Vagina (tissue), 2 donors: Measurements from ENCODE around the gene AGR2.

Experiments used
- CTCF ChIP-seq, 3 experiments: fragments of 450-650 bp in 2 of 3; fragments of 200-600 bp in 1 of 3; sonication (generic) in 1 of 3; IDR thresholded peaks; one replicate each; pipeline ENCODE4 v1.5.1; 2017 to 2019; ENCODE audit warnings: antibody characterized with exemption in 3 of 3, mild to moderate bottlenecking in 2 of 3, moderate library complexity in 2 of 3
- POLR2A ChIP-seq, 2 donors: fragments of 450-650 bp; IDR thresholded peaks; one replicate each; pipeline ENCODE4 v1.6.1; 2017; ENCODE audit warnings: antibody characterized with exemption in 2 of 2, mild to moderate bottlenecking in 2 of 2, moderate library complexity in 2 of 2
- POLR2AphosphoS5 ChIP-seq, 2 donors: sonication (generic); formaldehyde crosslinking; IDR thresholded peaks; one replicate each; pipeline ENCODE4 v1.9.0; 2017; ENCODE audit warnings: antibody characterized with exemption in 2 of 2, mild to moderate bottlenecking in 2 of 2, low read depth in 1 of 2; ENCODE audit not compliant: insufficient read depth in 1 of 2

- TF ChIP-seq CTCF (IDR thresholded peaks at IDR 0.05) = peak in 1 of 3 experiments; percentile 24
- TF ChIP-seq POLR2AphosphoS5 (IDR thresholded peaks at IDR 0.05; ENCODE audit: insufficient read depth in 1 of 2, low read depth in 1 of 2) = no peak
- TF ChIP-seq POLR2A (IDR thresholded peaks at IDR 0.05) = no peak
Observed at GRCh38 chr7:16801111-16801542, 3.7 kb downstream of the AGR2 start.
